PC-3 (cell line): ENCODE results near the gene NOXA1. TPM values are rescaled to one million over a fixed set of nuclear protein-coding genes. Genes with fewer than 3 reads are reported as not detected.

Experiments used
- ATAC-seq: fragments of 200-7000 bp; cut with Tn5 transposase; 2 replicates; pipeline ENCODE4 v1.9.1; 2020; ENCODE audit warnings: mild to moderate bottlenecking, moderate library complexity
- Bru-seq: library from RNA; stranded (reverse); fragments of 400-500 nt; gene quantifications from one replicate; lab custom pipeline; 2021; lab: Mats Ljungman, UMichigan
- BruChase-seq, 2 experiments: library from RNA; stranded (reverse); fragments of 400-500 nt; gene quantifications; one replicate each; lab custom pipeline; 2021; lab: Mats Ljungman, UMichigan
- BruUV-seq: library from RNA; stranded (reverse); fragments of 400-500 nt; replicated peaks from 2 replicates; lab custom pipeline; 2021; lab: Mats Ljungman, UMichigan
- CTCF ChIA-PET: fragments of 300-600 bp; sonication (Branson Sonifier 250); formaldehyde crosslinking; loops from one replicate; lab custom pipeline; 2022; ENCODE audit warnings: antibody characterized with exemption; lab: Charles Lee
- POLR2A ChIA-PET: fragments of 300-600 bp; sonication (Branson Sonifier 250); formaldehyde crosslinking; loops from one replicate; lab custom pipeline; 2022; ENCODE audit warnings: antibody characterized with exemption; ENCODE audit not compliant: unreplicated experiment; lab: Charles Lee
- DNase-seq: peaks from one replicate; pipeline ENCODE4 v3.0.0-alpha.2; 2015
- H2AFZ ChIP-seq: fragments of 300-600 bp; sonication (generic); 2 replicates; pipeline ENCODE4 v1.6.0; 2016; ENCODE audit warnings: antibody characterized with exemption, low read length
- H3F3A ChIP-seq: fragments of 300-600 bp; sonication (generic); one replicate; pipeline ENCODE4 v1.6.0; 2017; ENCODE audit warnings: antibody characterized with exemption, low read length, control low read depth, mild to moderate bottlenecking; ENCODE audit not compliant: unreplicated experiment
- H3K27ac ChIP-seq: fragments of 300-600 bp; sonication (generic); 2 replicates; pipeline ENCODE4 v1.5.1; 2016; ENCODE audit warnings: mild to moderate bottlenecking, low read length
- H3K27me3 ChIP-seq: fragments of 300-600 bp; sonication (generic); 2 replicates; pipeline ENCODE4 v1.6.1; 2016; ENCODE audit warnings: low read length, mixed read lengths
- H3K36me3 ChIP-seq: fragments of 300-600 bp; sonication (generic); 2 replicates; pipeline ENCODE4 v1.6.1; 2016; ENCODE audit warnings: low read depth, mixed run types, low read length, mixed read lengths
- H3K4me1 ChIP-seq: fragments of 300-600 bp; sonication (generic); 2 replicates; pipeline ENCODE4 v1.5.1; 2016; ENCODE audit warnings: low read length; ENCODE audit not compliant: insufficient read depth
- H3K4me2 ChIP-seq: fragments of 300-600 bp; sonication (generic); 2 replicates; pipeline ENCODE4 v1.6.0; 2016; ENCODE audit warnings: low read length
- H3K4me3 ChIP-seq: fragments of 300-600 bp; sonication (generic); 2 replicates; pipeline ENCODE4 v1.5.1; 2016; ENCODE audit warnings: mild to moderate bottlenecking, low read length, mixed read lengths
- H3K79me2 ChIP-seq: fragments of 300-600 bp; sonication (generic); 2 replicates; pipeline ENCODE4 v1.6.1; 2017; ENCODE audit warnings: low read length, mixed read lengths
- H3K9ac ChIP-seq: fragments of 300-600 bp; sonication (generic); 2 replicates; pipeline ENCODE4 v1.6.0; 2016; ENCODE audit warnings: mild to moderate bottlenecking, low read length
- H3K9me2 ChIP-seq: fragments of 300-600 bp; sonication (generic); replicated peaks from 2 replicates; pipeline ENCODE4 v1.6.1; 2016; ENCODE audit warnings: mixed run types, low read length, mixed read lengths
- H3K9me3 ChIP-seq: fragments of 300-600 bp; sonication (generic); 2 replicates; pipeline ENCODE4 v1.6.1; 2016; ENCODE audit warnings: low read length, mixed read lengths
- H4K20me1 ChIP-seq: fragments of 300-600 bp; sonication (generic); 2 replicates; pipeline ENCODE4 v1.6.1; 2016; ENCODE audit warnings: low read length, mixed read lengths
- EZH2 ChIP-seq: fragments of 300-600 bp; sonication (generic); IDR thresholded peaks from one replicate; pipeline ENCODE4 v1.6.1; 2017; ENCODE audit warnings: antibody characterized with exemption, mild to moderate bottlenecking, low read length; ENCODE audit not compliant: unreplicated experiment
- EZH2phosphoT487 ChIP-seq: fragments of 300-600 bp; sonication (generic); IDR thresholded peaks from 2 replicates; pipeline ENCODE4 v1.6.1; 2018; ENCODE audit warnings: mild to moderate bottlenecking, antibody characterized with exemption, low read length, borderline replicate concordance
- intact Hi-C: fragments of 100-400 bp; cut with micrococcal nuclease; formaldehyde crosslinking; loops from 2 replicates; pipeline ENCODE4 v1.9.0; 2023
- long read RNA-seq: library from polyadenylated mRNA; unstranded; transcript quantifications from one replicate; pipeline ENCODE4 v2.0.0, GENCODE V29; 2021; ENCODE audit not compliant: unreplicated experiment
- total RNA-seq: library from RNA; depleted of rRNA; stranded (reverse); fragments of >200 nt; gene quantifications from 2 replicates; pipeline ENCODE4 v1.2.3, GENCODE V29; 2014; rRNA removed
- TF ChIP-seq, protein P1 (sequence below): fragments of 300-600 bp; sonication (generic); conservative IDR thresholded peaks from 2 replicates; pipeline ENCODE4 v1.5.1; 2017; ENCODE audit warnings: antibody characterized with exemption, low read depth, mild to moderate bottlenecking, low read length

The NOXA1 gene, protein sequence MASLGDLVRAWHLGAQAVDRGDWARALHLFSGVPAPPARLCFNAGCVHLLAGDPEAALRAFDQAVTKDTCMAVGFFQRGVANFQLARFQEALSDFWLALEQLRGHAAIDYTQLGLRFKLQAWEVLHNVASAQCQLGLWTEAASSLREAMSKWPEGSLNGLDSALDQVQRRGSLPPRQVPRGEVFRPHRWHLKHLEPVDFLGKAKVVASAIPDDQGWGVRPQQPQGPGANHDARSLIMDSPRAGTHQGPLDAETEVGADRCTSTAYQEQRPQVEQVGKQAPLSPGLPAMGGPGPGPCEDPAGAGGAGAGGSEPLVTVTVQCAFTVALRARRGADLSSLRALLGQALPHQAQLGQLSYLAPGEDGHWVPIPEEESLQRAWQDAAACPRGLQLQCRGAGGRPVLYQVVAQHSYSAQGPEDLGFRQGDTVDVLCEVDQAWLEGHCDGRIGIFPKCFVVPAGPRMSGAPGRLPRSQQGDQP
- total RNA-seq (0.51 and 1.6 TPM in 2 replicates), Bru-seq, nascent RNA (percentile 59 among the genes with signal in this experiment), BruChase-seq, experiment 1, labeled RNA remaining after a 6-hour chase (percentile 46 among the genes with signal in this experiment), BruChase-seq, experiment 2, labeled RNA remaining after a 2-hour chase (percentile 53 among the genes with signal in this experiment)
- long read RNA-seq, partial matches to known transcripts: 16 of 38 reads
- long read RNA-seq, other reads (novel, unspliced or antisense): 22 of 38 reads

DNA sequence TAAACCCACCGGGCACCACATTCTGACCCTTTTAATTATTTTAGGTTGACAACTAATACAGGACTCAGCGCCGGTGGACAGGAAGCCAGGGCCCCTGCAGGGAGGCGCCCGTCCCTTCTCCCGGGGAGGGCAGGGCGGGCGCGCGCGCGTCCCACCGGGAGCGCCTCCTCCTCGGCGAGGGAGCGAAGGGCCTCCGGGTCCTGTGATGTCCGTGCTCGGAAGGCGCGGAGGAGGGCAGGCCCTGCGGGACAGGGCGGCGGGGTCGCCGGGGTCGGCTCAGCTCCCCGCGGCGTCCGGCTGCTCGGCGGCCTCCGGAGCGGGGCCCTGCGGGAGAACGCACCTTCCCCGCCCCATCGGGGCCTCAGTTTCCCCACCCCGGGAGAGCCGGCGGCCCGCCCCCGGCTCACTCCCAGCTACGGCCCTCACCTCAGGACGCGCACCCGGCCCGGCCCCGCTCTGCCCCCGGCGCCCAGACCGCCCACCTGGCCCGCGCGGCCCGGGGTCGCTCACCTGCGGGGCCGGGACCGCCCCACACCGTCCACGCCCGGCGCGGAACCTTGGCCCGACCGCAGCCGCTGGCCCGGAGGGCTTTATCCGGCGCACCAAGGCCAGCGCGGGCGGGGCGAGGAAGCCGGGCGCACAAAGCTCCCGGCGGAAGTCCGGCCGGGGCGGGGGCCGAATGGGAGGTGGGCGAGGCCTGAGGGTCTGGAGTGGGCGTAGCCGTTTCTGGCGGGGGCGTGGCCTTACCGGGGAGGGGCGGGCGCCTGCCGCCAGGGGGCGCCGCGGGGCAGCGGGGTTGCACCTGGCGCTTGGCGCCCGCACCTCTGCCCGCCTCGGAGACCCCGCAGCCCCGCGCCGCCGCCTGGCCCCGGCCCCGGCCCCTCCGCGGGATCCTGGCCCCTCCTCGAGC is at the start of gene NOXA1, which contains the start of gene EXD3:
TSS of gene NOXA1 (plus strand) at position 790 of the 910 bp plus-strand sequence. CDS start 137 bp downstream, outside the sequence.
TSS of gene EXD3 (minus strand) at position 559 of the 910 bp plus-strand sequence. CDS start 27,805 bp downstream, outside the sequence.
- no peaks in the 10 kb centered on the region for H3K9me3 ChIP-seq
- peak; percentile 91 for DNase-seq
- BruUV-seq: no TSS peak

DNA sequence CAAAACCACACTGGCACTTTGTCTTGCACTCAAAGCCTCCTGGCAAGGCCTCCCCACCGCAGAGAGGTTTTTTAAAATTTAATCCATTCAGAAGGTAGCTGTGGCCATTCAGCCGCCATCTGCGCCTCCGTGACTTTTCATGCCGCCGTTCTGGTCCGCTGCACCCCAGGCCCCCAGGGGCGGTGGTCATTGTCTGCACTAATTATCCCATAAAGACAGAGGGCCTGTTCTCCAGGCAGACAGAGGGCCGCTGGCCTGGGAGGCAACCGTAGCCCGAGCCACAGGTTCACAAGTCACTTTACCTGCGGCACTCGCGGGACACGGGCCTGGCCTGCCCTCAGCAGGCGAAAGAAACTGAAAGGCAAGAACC is 49.6 kb upstream of the NOXA1 start:
- no TSS peak for BruUV-seq

More for the DNA sequence above, at the start of gene NOXA1, which contains the start of gene EXD3:
- peak within 1 kb of the TSS; percentile 37; the same call in 1 of the 2 replicates for H3K27ac ChIP-seq
- H3K4me3 ChIP-seq: peak within 1 kb of the TSS; percentile 91
- intact Hi-C loops: no loop called here
- peak within 1 kb of the TSS; percentile 92 for H3K4me2 ChIP-seq
- ChIA-PET CTCF (interaction anchor here (0.6 to 1.0 kb wide), 4 partner anchors 24 to 129 kb away, joined by 3 to 4 read pairs (median 3); no protein-coding TSS in a partner anchor), POLR2A (interaction anchor here (0.5 to 0.6 kb wide), 2 partner anchors 18 to 32 kb away, joined by 3 read pairs; no protein-coding TSS in a partner anchor)
- peaks cover 24% of the 10 kb centered on the region for H3K79me2 ChIP-seq
- H3K9ac ChIP-seq: peak within 1 kb of the TSS; percentile 79
- no peaks in the 10 kb centered on the region for H4K20me1 ChIP-seq
- peak; percentile 88 for ATAC-seq
- peak within 1 kb of the TSS; percentile 86 for H2AFZ ChIP-seq
- H3K4me1 ChIP-seq: 0 out of 2 replicates have a peak, but pooled peaks cover 11% of the 10 kb centered on the region
- no peaks in the 10 kb centered on the region for H3F3A ChIP-seq
- no peaks in the 10 kb centered on the region for H3K9me2 ChIP-seq
- H3K27me3 ChIP-seq: no peaks in the 10 kb centered on the region
- no peaks in the 10 kb centered on the region for H3K36me3 ChIP-seq
- TF ChIP-seq, protein P1, sequence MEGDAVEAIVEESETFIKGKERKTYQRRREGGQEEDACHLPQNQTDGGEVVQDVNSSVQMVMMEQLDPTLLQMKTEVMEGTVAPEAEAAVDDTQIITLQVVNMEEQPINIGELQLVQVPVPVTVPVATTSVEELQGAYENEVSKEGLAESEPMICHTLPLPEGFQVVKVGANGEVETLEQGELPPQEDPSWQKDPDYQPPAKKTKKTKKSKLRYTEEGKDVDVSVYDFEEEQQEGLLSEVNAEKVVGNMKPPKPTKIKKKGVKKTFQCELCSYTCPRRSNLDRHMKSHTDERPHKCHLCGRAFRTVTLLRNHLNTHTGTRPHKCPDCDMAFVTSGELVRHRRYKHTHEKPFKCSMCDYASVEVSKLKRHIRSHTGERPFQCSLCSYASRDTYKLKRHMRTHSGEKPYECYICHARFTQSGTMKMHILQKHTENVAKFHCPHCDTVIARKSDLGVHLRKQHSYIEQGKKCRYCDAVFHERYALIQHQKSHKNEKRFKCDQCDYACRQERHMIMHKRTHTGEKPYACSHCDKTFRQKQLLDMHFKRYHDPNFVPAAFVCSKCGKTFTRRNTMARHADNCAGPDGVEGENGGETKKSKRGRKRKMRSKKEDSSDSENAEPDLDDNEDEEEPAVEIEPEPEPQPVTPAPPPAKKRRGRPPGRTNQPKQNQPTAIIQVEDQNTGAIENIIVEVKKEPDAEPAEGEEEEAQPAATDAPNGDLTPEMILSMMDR: peak; percentile 42; the same call in 1 of the 2 replicates
- TF ChIP-seq EZH2phosphoT487: no peak

More for the DNA sequence above, 49.6 kb upstream of the NOXA1 start:
- H3K79me2 ChIP-seq: no peaks in the 10 kb centered on the region
- H3K9ac ChIP-seq: no peak overlapping the region
- TF ChIP-seq EZH2phosphoT487 (no peak), EZH2 (no peak)
- TF ChIP-seq, protein P1: no peak
- no peak overlapping the region for H3K4me3 ChIP-seq
- H2AFZ ChIP-seq: no peak overlapping the region
- H4K20me1 ChIP-seq: no peaks in the 10 kb centered on the region
- H3F3A ChIP-seq: no peaks in the 10 kb centered on the region
- no peak overlapping the region for H3K4me2 ChIP-seq
- H3K27me3 ChIP-seq: no peaks in the 10 kb centered on the region
- H3K9me2 ChIP-seq: no peaks in the 10 kb centered on the region
- intact Hi-C loops: no loop called here
- H3K36me3 ChIP-seq: no peaks in the 10 kb centered on the region
- no peaks in the 10 kb centered on the region for H3K4me1 ChIP-seq
- POLR2A ChIA-PET: no interaction called here
- no peak for DNase-seq
- H3K27ac ChIP-seq: no peak overlapping the region
- no peaks in the 10 kb centered on the region for H3K9me3 ChIP-seq
- CTCF ChIA-PET: no interaction called here
- no peak for ATAC-seq
